K562 (cell line): Measurements from ENCODE around the gene TAF8. TPM values are rescaled to one million over a fixed set of nuclear protein-coding genes. Genes with fewer than 3 reads are reported as not detected.

Source experiments
- CTCFL ChIP-seq: IDR thresholded peaks from 2 replicates; pipeline ENCODE4 v1.6.1; 2011; ENCODE audit warnings: borderline replicate concordance, low read depth, mild to moderate bottlenecking, moderate library complexity, low read length; ENCODE audit not compliant: insufficient read depth, poor library complexity, severe bottlenecking
- DLX4 ChIP-seq: fragments of 250-450 bp; sonication (Bioruptor Pico); IDR thresholded peaks from 2 replicates; pipeline ENCODE4 v1.6.1; 2021; ENCODE audit warnings: mild to moderate bottlenecking
- DNMT1 ChIP-seq: fragments of 450-650 bp; IDR thresholded peaks from 2 replicates; pipeline ENCODE4 v1.6.1; 2016; ENCODE audit warnings: antibody characterized with exemption, mild to moderate bottlenecking
- FOXK2 ChIP-seq, 2 experiments: fragments of 450-650 bp; IDR thresholded peaks in 1 of 2; conservative IDR thresholded peaks in 1 of 2; 2 replicates each; pipeline ENCODE4 v1.6.1; 2016; ENCODE audit warnings: low read depth in 2 of 2, mild to moderate bottlenecking in 1 of 2
- GTF2A2 ChIP-seq: IDR thresholded peaks from 2 replicates; pipeline ENCODE4 v1.6.1; 2016; ENCODE audit warnings: mild to moderate bottlenecking, missing genetic modification characterization, missing compliant biosample characterization
- IFI16 ChIP-seq: fragments of 250-450 bp; sonication (Bioruptor Pico); IDR thresholded peaks from 2 replicates; pipeline ENCODE4 v2.1.2; 2022; ENCODE audit warnings: mild to moderate bottlenecking, inconsistent platforms
- IRF9 ChIP-seq: fragments of 450-650 bp; IDR thresholded peaks from 2 replicates; pipeline ENCODE4 v1.6.1; 2016; ENCODE audit warnings: missing biosample characterization, missing genetic modification characterization
- SP2 ChIP-seq: IDR thresholded peaks from 2 replicates; pipeline ENCODE4 v1.6.1; 2011; ENCODE audit warnings: mild to moderate bottlenecking, low read depth, low read length, moderate library complexity; ENCODE audit not compliant: poor library complexity, severe bottlenecking; ENCODE audit errors: extremely low read depth
- SRSF9 ChIP-seq: fragments of 200-400 bp; formaldehyde crosslinking; IDR thresholded peaks from 2 replicates; pipeline ENCODE4 v1.6.1; 2017; ENCODE audit warnings: low read depth, low read length, borderline replicate concordance
- TARDBP ChIP-seq: fragments of 450-650 bp; IDR thresholded peaks from 2 replicates; pipeline ENCODE4 v1.6.1; 2016
- TCFL5 ChIP-seq: fragments of 250-450 bp; sonication (Bioruptor Pico); conservative IDR thresholded peaks from 2 replicates; pipeline ENCODE4 v1.6.1; 2021; ENCODE audit warnings: mild to moderate bottlenecking, moderate library complexity, matching md5 sums
- YBX1 ChIP-seq: fragments of 450-650 bp; IDR thresholded peaks from 2 replicates; pipeline ENCODE4 v1.7.1; 2016; ENCODE audit warnings: mild to moderate bottlenecking
- YY1 ChIP-seq, 3 experiments: IDR thresholded peaks; 2 replicates each; pipeline ENCODE4 v1.6.1; 2011; ENCODE audit warnings: low read length in 2 of 3, mild to moderate bottlenecking in 2 of 3, moderate library complexity in 2 of 3, borderline replicate concordance in 1 of 3, control low read depth in 1 of 3, low read depth in 1 of 3; ENCODE audit not compliant: insufficient read depth in 3 of 3, insufficient replicate concordance in 2 of 3, control insufficient read depth in 1 of 3, insufficient read length in 1 of 3; ENCODE audit errors: extremely low read depth in 1 of 3
- ZNF212 ChIP-seq: fragments of 450-650 bp; formaldehyde crosslinking; IDR thresholded peaks from 2 replicates; pipeline ENCODE4 v1.4.0; 2020; ENCODE audit warnings: mild to moderate bottlenecking
- ZNF232 ChIP-seq: sonication (generic); formaldehyde crosslinking; IDR thresholded peaks from 2 replicates; pipeline ENCODE4 v1.8.0; 2022; ENCODE audit warnings: mild to moderate bottlenecking, missing genetic modification reagents
- ZNF239 ChIP-seq: fragments of 250-450 bp; sonication (Bioruptor Pico); IDR thresholded peaks from 2 replicates; pipeline ENCODE4 v1.4.0; 2020; ENCODE audit warnings: mild to moderate bottlenecking
- ZNF740 ChIP-seq, 3 experiments: fragments of 200-800 bp in 1 of 3; sonication (Bioruptor generic) in 1 of 3; sonication (generic) in 1 of 3; formaldehyde crosslinking in 1 of 3; IDR thresholded peaks; 2 replicates each; pipeline versions ENCODE4 v1.6.1 to v1.8.0; 2016 to 2022; ENCODE audit warnings: mild to moderate bottlenecking in 2 of 3, missing compliant biosample characterization in 2 of 3, missing genetic modification characterization in 2 of 3, missing genetic modification reagents in 1 of 3
- polyA plus RNA-seq, 8 experiments: library from polyadenylated mRNA; depleted of rRNA in 4 of 8; stranded (reverse) in 5 of 8; unstranded in 3 of 8; fragments of >200 nt; fragmentation: Nextera tagmentation in 2 of 8; fragmentation: Illumina TruSeq in 1 of 8; extraction: Ambion mirVana in 2 of 8; extraction: Trizol in 1 of 8; gene quantifications; 2 replicates each; pipeline versions ENCODE4 v1.2.1 to v1.2.3, GENCODE V29; 2011 to 2014; ENCODE audit warnings: inconsistent platforms in 1 of 8, missing spikeins in 1 of 8
- total RNA-seq, 7 experiments: library from RNA; depleted of rRNA in 6 of 7; stranded (reverse); fragments of >200 nt in 6 of 7; fragmentation: Illumina TruSeq in 2 of 7; extraction: Trizol in 2 of 7; gene quantifications; 2 replicates each; pipeline versions ENCODE4 v1.2.1 to v1.2.3, GENCODE V29; 2011 to 2021; ENCODE audit warnings: low replicate concordance in 1 of 7
- TF ChIP-seq, protein P1 (sequence below): fragments of 250-450 bp; sonication (Bioruptor Pico); IDR thresholded peaks from 2 replicates; pipeline ENCODE4 v1.5.0; 2021

The TAF8 gene
- total and polyA plus RNA-seq, 9 of the 15 experiments (the other 6 are each of a cell fraction or from before 2014, with no cell fraction given): 29.4 to 84.0 (median 52.6) TPM

DNA sequence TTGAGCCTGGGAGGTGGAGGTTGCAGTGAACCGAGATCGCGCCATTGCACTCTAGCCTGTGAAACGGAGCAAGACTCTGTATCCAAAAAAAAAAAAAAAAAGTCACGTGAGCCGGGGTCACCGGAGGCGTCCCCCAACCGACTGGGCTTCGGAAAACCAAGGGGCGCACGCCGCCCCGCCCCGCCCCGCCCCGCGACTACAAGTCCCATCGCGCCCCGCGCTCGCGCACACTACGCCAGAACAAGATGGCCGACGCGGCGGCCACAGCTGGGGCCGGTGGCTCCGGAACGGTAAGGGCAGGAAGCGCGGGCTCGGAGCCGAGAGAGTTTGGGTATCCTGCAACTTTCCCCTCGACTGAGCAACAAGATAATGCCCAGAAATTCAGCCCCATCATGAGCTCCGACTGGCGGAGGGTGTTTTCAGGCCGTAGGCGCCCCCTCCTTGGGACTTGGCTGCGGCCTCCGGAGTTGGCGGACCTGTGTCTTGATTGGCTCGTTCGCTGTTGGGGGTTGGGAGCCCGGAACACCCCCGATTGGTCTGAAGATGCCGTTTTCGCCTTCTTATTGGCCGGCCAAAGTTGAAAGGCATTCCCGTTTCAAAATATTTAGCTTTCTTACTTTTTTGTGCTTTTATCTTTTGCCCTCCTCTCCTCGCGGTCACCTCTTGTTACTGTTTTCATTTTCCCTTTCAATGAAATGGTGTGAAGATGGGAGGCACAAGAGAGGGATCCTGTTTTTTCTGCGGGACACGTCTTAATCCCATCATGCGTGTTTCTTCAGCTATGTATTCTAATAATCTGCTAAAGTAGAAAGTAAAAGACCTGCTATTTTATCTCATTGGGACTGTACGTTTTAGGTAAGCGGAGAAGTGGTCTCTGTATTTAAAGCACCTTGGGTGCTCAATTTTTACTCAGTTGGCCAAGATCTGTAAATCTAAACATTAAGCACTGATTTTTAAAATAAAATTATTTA is at the start of gene TAF8 (continued):
- TF ChIP-seq CTCFL: no peak
- TF ChIP-seq DLX4 (CRISPR knock-in tag): no peak
- no peak for TF ChIP-seq IFI16 (CRISPR knock-in tag)
- TF ChIP-seq ZNF740 (CRISPR knock-in tag; IDR thresholded peaks at IDR 0.05): no peak; the same call in 1 of the 2 replicates
- TF ChIP-seq ZNF740 (tag; IDR thresholded peaks at IDR 0.05): no peak
- no peak for TF ChIP-seq TCFL5 (CRISPR knock-in tag)
- TF ChIP-seq YBX1: no peak
- peak; percentile 95 to 100 (median 99) for TF ChIP-seq YY1 (IDR thresholded peaks at IDR 0.05; ENCODE audit: borderline replicate concordance in 1 of 3, control insufficient read depth in 1 of 3, extremely low read depth in 1 of 3, insufficient read depth in 3 of 3, insufficient read length in 1 of 3, insufficient replicate concordance in 2 of 3, low read depth in 1 of 3, low read length in 2 of 3)
- TF ChIP-seq, protein P1, sequence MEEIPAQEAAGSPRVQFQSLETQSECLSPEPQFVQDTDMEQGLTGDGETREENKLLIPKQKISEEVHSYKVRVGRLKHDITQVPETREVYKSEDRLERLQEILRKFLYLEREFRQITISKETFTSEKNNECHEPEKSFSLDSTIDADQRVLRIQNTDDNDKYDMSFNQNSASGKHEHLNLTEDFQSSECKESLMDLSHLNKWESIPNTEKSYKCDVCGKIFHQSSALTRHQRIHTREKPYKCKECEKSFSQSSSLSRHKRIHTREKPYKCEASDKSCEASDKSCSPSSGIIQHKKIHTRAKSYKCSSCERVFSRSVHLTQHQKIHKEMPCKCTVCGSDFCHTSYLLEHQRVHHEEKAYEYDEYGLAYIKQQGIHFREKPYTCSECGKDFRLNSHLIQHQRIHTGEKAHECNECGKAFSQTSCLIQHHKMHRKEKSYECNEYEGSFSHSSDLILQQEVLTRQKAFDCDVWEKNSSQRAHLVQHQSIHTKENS (CRISPR knock-in tag): no peak
- TF ChIP-seq ZNF212: no peak
- no peak for TF ChIP-seq ZNF239 (CRISPR knock-in tag)
- no peak for TF ChIP-seq ZNF232 (CRISPR knock-in tag)
- no peak for TF ChIP-seq SRSF9
- peak in 1 of 2 experiments; percentile 98; a peak in 3 of 4 replicates for TF ChIP-seq FOXK2 (conservative IDR thresholded peaks at IDR 0.05 in 1 of 2, IDR thresholded peaks at IDR 0.05 in 1 of 2; ENCODE audit: low read depth in 2 of 2)
- TF ChIP-seq DNMT1: no peak
- peak; percentile 44 for TF ChIP-seq SP2
- no peak for TF ChIP-seq IRF9
- TF ChIP-seq GTF2A2 (tag): no peak
- no peak for TF ChIP-seq TARDBP
